ENCODE data around the gene ABCB4.

Gene ABCB4

DNA sequence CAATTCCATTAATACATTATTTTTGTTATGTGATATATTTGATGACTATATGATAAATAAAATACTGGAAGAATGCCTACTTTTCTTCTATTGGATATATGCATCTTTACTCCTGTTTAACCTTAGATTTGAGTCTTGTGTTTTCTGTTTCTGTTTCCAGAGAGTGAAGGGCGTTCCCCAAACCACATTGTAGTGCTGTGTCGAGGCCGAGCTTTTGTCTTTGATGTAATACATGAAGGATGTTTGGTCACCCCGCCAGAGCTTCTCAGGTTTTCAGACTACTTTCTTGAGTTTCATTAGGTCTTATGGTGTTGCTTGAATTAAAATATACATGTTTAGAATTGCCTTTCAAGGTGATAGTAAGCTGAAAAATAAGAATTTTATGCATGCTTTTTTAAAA, 106.3 kb downstream of the ABCB4 start:
- FAIRE-seq (no peak), DNase-seq (ENCODE audit: insufficient read length) (no peak)
- TF ChIP-seq POLR2AphosphoS5 (IDR thresholded peaks at IDR 0.05; ENCODE audit: low read depth, low read length), result no peak
- TF ChIP-seq TAF1 (IDR thresholded peaks at IDR 0.05; ENCODE audit: borderline replicate concordance, low read depth, low read length), result no peak
- TF ChIP-seq POLR2A (IDR thresholded peaks at IDR 0.05; ENCODE audit: low read depth, low read length), result no peak

DNA sequence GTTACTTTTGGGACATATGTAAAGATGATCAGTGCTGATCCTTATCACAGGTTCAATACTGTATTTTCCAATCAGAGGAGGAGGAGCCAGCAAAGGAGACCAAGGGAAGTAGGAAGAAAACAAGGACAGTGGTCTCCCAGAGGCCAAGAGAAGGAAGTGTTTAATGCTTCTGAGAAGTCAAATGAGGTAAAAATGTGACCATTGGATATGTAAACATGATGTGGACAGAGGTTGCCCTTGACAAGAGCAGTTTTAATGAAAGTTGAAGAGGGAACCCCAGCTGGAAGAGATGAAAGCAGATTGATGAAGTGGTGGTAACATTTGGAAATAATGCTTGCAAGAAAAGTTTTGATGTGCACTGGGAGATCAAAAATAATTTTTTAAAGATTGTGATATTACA, 111.2 kb downstream of the ABCB4 start:
- DNase-seq (ENCODE audit: insufficient read length) (no peak), FAIRE-seq (no peak)
- TF ChIP-seq TAF1 (IDR thresholded peaks at IDR 0.05; ENCODE audit: borderline replicate concordance, low read depth, low read length) (no peak), POLR2AphosphoS5 (IDR thresholded peaks at IDR 0.05; ENCODE audit: low read depth, low read length) (no peak), POLR2A (IDR thresholded peaks at IDR 0.05; ENCODE audit: low read depth, low read length) (no peak)

DNA sequence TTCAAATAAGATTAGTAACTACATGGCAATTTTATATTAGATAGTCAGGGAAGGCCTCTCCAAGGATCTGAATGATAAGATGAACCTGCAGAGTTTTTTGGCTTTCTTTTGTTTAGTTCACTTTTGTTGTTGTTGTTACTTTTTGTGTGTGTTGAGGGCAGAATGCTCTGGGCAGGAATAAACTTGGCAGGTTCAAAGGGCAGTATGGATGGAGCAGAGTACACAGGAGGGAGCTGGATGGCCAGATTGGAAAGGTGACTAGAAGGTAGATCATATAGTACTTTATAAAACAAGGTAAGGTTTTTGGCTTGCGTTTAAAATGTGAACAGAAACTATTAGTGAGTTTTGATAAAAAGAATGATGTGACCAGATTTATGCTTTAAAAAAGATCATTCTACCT, 112.1 kb downstream of the ABCB4 start:
- FAIRE-seq (no peak), DNase-seq (ENCODE audit: insufficient read length) (no peak)
- TF ChIP-seq POLR2AphosphoS5 (IDR thresholded peaks at IDR 0.05; ENCODE audit: low read depth, low read length) (no peak), POLR2A (IDR thresholded peaks at IDR 0.05; ENCODE audit: low read depth, low read length) (no peak), TAF1 (IDR thresholded peaks at IDR 0.05; ENCODE audit: borderline replicate concordance, low read depth, low read length) (no peak)

DNA sequence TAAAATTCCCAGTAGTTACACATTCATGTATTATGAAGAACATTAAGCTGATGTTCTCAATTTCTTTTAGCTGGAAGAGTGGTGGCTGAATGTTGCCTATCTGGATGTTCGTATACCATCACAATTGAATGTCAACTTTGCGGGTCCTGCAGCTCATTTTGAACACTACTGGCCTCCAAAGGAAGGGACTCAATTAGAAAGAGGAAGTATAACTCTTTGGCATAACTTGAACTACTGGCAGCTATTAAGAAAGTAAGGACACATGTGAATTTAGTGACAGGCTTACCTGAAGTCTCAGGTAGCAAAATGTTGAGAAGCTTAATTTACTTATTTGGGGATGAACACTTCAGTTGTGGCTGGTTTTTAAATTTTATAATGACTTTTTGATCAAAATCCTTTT, 114.2 kb downstream of the ABCB4 start:
- FAIRE-seq, result no peak
- no peak for TF ChIP-seq TAF1 (IDR thresholded peaks at IDR 0.05; ENCODE audit: borderline replicate concordance, low read depth, low read length)
- no peak for TF ChIP-seq POLR2A (IDR thresholded peaks at IDR 0.05; ENCODE audit: low read depth, low read length)
- TF ChIP-seq POLR2AphosphoS5 (IDR thresholded peaks at IDR 0.05; ENCODE audit: low read depth, low read length), result no peak
- no peak for DNase-seq (ENCODE audit: insufficient read length)

DNA sequence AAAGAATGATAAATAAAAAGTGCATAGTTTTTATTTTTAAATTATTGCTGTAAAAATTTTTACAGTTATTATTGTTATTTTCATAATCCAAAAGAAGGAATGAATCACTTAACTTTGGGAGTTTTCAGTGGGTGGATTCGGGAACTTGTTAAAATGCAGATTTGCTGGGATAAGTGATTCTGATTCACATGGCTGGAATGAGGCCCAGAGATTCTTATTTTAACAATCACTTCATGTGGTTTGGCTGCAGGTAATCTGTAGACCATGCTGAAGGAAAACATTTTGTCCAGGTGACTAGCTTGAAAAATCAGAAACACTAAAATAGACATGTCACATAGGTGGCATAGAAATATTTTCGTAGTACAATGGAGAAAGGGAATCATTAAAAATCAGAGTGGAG, 116.1 kb downstream of the ABCB4 start:
- DNase-seq (ENCODE audit: insufficient read length), result no peak
- FAIRE-seq, result no peak
- TF ChIP-seq TAF1 (IDR thresholded peaks at IDR 0.05; ENCODE audit: borderline replicate concordance, low read depth, low read length) (no peak), POLR2A (IDR thresholded peaks at IDR 0.05; ENCODE audit: low read depth, low read length) (no peak), POLR2AphosphoS5 (IDR thresholded peaks at IDR 0.05; ENCODE audit: low read depth, low read length) (no peak)

DNA sequence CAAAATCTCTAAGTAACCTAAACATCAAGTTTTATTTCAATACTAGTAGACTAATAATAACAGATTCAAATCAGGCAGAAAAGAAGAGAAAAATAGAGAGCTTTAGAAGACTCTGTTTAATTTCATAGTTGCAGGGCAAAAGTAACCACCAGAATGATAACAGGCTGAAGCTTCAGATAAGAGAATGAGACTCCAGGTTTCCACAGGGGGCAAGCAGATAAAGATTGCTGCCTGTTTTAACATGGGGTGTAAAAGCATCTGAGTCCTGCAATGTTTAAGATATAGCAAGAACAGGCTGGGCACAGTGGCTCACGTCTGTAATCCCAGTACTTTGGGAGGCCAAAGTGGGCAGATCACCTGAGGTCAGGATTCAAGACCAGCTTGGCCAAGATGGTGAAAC, 119.0 kb downstream of the ABCB4 start:
- no peak for FAIRE-seq
- DNase-seq (ENCODE audit: insufficient read length), result no peak
- no peak for TF ChIP-seq POLR2AphosphoS5 (IDR thresholded peaks at IDR 0.05; ENCODE audit: low read depth, low read length)
- TF ChIP-seq POLR2A (IDR thresholded peaks at IDR 0.05; ENCODE audit: low read depth, low read length), result no peak
- no peak for TF ChIP-seq TAF1 (IDR thresholded peaks at IDR 0.05; ENCODE audit: borderline replicate concordance, low read depth, low read length)

DNA sequence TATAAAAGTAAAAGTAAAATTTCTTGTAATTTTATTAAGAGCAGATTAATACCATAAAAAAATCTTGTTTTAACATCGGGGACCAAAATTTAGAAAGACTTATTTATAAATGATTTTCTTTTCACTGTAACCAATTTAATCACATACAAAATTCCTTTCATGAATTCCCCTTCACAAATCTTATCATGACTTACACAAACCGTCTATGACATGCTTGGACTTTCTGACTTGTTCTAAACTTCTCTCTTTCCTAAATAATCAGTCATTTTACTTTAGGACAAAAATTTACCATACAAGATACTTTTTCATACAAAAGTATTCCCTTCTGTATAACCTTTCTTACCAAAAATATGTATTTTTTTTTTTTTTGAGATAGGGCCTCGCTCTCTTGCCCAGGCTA, 120.7 kb downstream of the ABCB4 start:
- TF ChIP-seq POLR2AphosphoS5 (IDR thresholded peaks at IDR 0.05; ENCODE audit: low read depth, low read length) (no peak), TAF1 (IDR thresholded peaks at IDR 0.05; ENCODE audit: borderline replicate concordance, low read depth, low read length) (no peak), POLR2A (IDR thresholded peaks at IDR 0.05; ENCODE audit: low read depth, low read length) (no peak)
- FAIRE-seq (no peak), DNase-seq (ENCODE audit: insufficient read length) (no peak)
